GM19438 (cell line): ENCODE measurements around the gene SH3PXD2A.
"Not testable (repeated sequence)": the region's sequence is repeated elsewhere in the genome, so short reads cannot be mapped to it uniquely, and the experiment has no call there.

Experiments used
- ATAC-seq: cut with Tn5 transposase; IDR thresholded peaks from one replicate; pipeline ENCODE4 v1.9.1; 2021; ENCODE audit warnings: low read depth; ENCODE audit not compliant: unreplicated experiment

Gene SH3PXD2A

GRCh38 chr10:103814626-103815370 is 40.6 kb downstream of the SH3PXD2A start:
- ATAC-seq, result no peak

GRCh38 chr10:103814105-103814504 is 41.3 kb downstream of the SH3PXD2A start:
- no peak for ATAC-seq

- not testable (repeated sequence) for ATAC-seq
Measured at GRCh38 chr10:103813312-103813711, 42.1 kb downstream of the SH3PXD2A start.

- ATAC-seq, result no peak
Measured at GRCh38 chr10:103812432-103812831, 42.9 kb downstream of the SH3PXD2A start.

GRCh38 chr10:103812004-103812403 is 43.4 kb downstream of the SH3PXD2A start:
- no peak for ATAC-seq

- ATAC-seq, result no peak
Measured at GRCh38 chr10:103811463-103811862, 43.9 kb downstream of the SH3PXD2A start.

- no peak for ATAC-seq
Measured at GRCh38 chr10:103808780-103809179, 46.6 kb downstream of the SH3PXD2A start.

- ATAC-seq, result no peak
Measured at GRCh38 chr10:103807996-103808395, 47.4 kb downstream of the SH3PXD2A start.

GRCh38 chr10:103806395-103807187 is 48.8 kb downstream of the SH3PXD2A start:
- no peak for ATAC-seq

- ATAC-seq, result no peak
Measured at GRCh38 chr10:103805781-103806180, 49.6 kb downstream of the SH3PXD2A start.

GRCh38 chr10:103804871-103805270 is 50.5 kb downstream of the SH3PXD2A start:
- ATAC-seq, result no peak

GRCh38 chr10:103803941-103804340 is 51.4 kb downstream of the SH3PXD2A start:
- ATAC-seq, result no peak

- ATAC-seq, result no peak
Measured at GRCh38 chr10:103802637-103803353, 52.6 kb downstream of the SH3PXD2A start.

- ATAC-seq, result no peak
Measured at GRCh38 chr10:103802081-103802480, 53.3 kb downstream of the SH3PXD2A start.

- peak; percentile 95 for ATAC-seq
Measured at GRCh38 chr10:103800789-103801540, 54.4 kb downstream of the SH3PXD2A start.

- no peak for ATAC-seq
Measured at GRCh38 chr10:103800089-103800488, 55.3 kb downstream of the SH3PXD2A start.

GRCh38 chr10:103799341-103799740 is 56.0 kb downstream of the SH3PXD2A start:
- ATAC-seq, result no peak

- no peak for ATAC-seq
Measured at GRCh38 chr10:103798511-103798910, 56.9 kb downstream of the SH3PXD2A start.

- ATAC-seq, result no peak
Measured at GRCh38 chr10:103797857-103798256, 57.5 kb downstream of the SH3PXD2A start.

- ATAC-seq, result no peak
Measured at GRCh38 chr10:103795634-103796270, 59.6 kb downstream of the SH3PXD2A start.
